Endodermal cell (in vitro differentiated cells): Measurements from ENCODE around the gene HBZ. TPM values are rescaled to one million over a fixed set of nuclear protein-coding genes. Genes with fewer than 3 reads are reported as not detected.

Source experiments
- DNase-seq: peaks from one replicate; pipeline ENCODE4 v3.0.0-alpha.2; 2017
- H3K27ac ChIP-seq: 2 replicates; pipeline ENCODE4 v1.5.1; 2013; ENCODE audit warnings: mild to moderate bottlenecking, low read depth, low read length, moderate library complexity
- H3K27me3 ChIP-seq: 2 replicates; pipeline ENCODE4 v1.6.1; 2013; ENCODE audit warnings: mild to moderate bottlenecking, low read length, moderate library complexity; ENCODE audit not compliant: insufficient read depth, control insufficient read depth, poor library complexity, severe bottlenecking
- H3K36me3 ChIP-seq: 2 replicates; pipeline ENCODE4 v1.7.0; 2013; ENCODE audit warnings: mild to moderate bottlenecking, low read length, moderate library complexity; ENCODE audit not compliant: control insufficient read depth, insufficient read depth
- H3K4me1 ChIP-seq: one replicate; pipeline ENCODE4 v1.7.0; 2013; ENCODE audit warnings: low read length; ENCODE audit not compliant: control insufficient read depth, insufficient read depth
- H3K4me3 ChIP-seq: 2 replicates; pipeline ENCODE4 v1.5.1; 2013; ENCODE audit warnings: mild to moderate bottlenecking, low read length, moderate library complexity
- H3K9ac ChIP-seq: 2 replicates; pipeline ENCODE4 v1.6.1; 2013; ENCODE audit warnings: mild to moderate bottlenecking, low read length, moderate library complexity; ENCODE audit not compliant: poor library complexity, severe bottlenecking; ENCODE audit errors: extremely low read depth
- H3K9me3 ChIP-seq: 2 replicates; pipeline ENCODE4 v1.6.1; 2013; ENCODE audit warnings: mild to moderate bottlenecking, low read length, moderate library complexity; ENCODE audit not compliant: control insufficient read depth
- H3K27ac Mint-ChIP-seq: 2 replicates; pipeline ENCODE4 v1.8.0; 2020; ENCODE audit warnings: mixed read lengths
- H3K27me3 Mint-ChIP-seq: 2 replicates; pipeline ENCODE4 v1.8.0; 2021; ENCODE audit warnings: mild to moderate bottlenecking, mixed read lengths; ENCODE audit not compliant: insufficient read depth
- H3K36me3 Mint-ChIP-seq: 2 replicates; pipeline ENCODE4 v1.8.0; 2020; ENCODE audit warnings: low read depth, mixed read lengths
- H3K4me1 Mint-ChIP-seq: 2 replicates; pipeline ENCODE4 v1.8.0; 2020; ENCODE audit warnings: mixed read lengths
- H3K4me3 Mint-ChIP-seq: 2 replicates; pipeline ENCODE4 v1.8.0; 2020; ENCODE audit warnings: mild to moderate bottlenecking, moderate library complexity, mixed read lengths
- H3K9me3 Mint-ChIP-seq: 2 replicates; pipeline ENCODE4 v1.8.0; 2020; ENCODE audit warnings: mild to moderate bottlenecking, mixed read lengths
- CTCF ChIP-seq: fragments of 200-600 bp; sonication (generic); conservative IDR thresholded peaks from 2 replicates; pipeline ENCODE4 v1.5.0; 2021; ENCODE audit warnings: antibody characterized with exemption, mild to moderate bottlenecking
- WGBS, 2 experiments: methylation state at CpG; one replicate each; pipeline versions ENCODE4 v1.1.5 to v1.1.7; 2013; ENCODE audit warnings: missing lambda C conversion rate in 2 of 2, mixed read lengths in 1 of 2; ENCODE audit not compliant: insufficient coverage in 1 of 2, insufficient read length in 1 of 2; 5-methylcytosine and 5-hydroxymethylcytosine counted together
- total RNA-seq, 2 donors: library from RNA; stranded (reverse); fragmentation: NEBNext Ultra II Directional in 1 of 2; extraction: Animal tissue kit (Norgen Biotek cat#: 25700) in 1 of 2; gene quantifications; 2 replicates in 1 of 2; 3 replicates in 1 of 2; pipeline ENCODE4 v1.2.1, GENCODE V29; 2021

HBZ gene
- total RNA-seq, 2 donors from 2014 or later, result not detected

- no peak overlapping the region for H3K27ac ChIP-seq
- WGBS, 2 experiments, result 93% methylated on average over 2 of the region's 2 CpGs; no CpG with 5 or more reads in 1 of the 2 experiments
- peaks cover 44% of the 10 kb centered on the region for H3K36me3 Mint-ChIP-seq
- DNase-seq, result no peak
- no peak for TF ChIP-seq CTCF
- no peaks in the 10 kb centered on the region for H3K27me3 Mint-ChIP-seq
- no peak overlapping the region for H3K4me3 Mint-ChIP-seq
- peaks cover 16% of the 10 kb centered on the region for H3K36me3 ChIP-seq
- H3K9me3 ChIP-seq, result no peaks in the 10 kb centered on the region
- no peak overlapping the region for H3K27ac Mint-ChIP-seq
- H3K9me3 Mint-ChIP-seq, result no peaks in the 10 kb centered on the region
- H3K27me3 ChIP-seq, result no peaks in the 10 kb centered on the region
- peaks cover 4% of the 10 kb centered on the region for H3K4me1 ChIP-seq
- H3K4me1 Mint-ChIP-seq, result peaks cover 6% of the 10 kb centered on the region
- no peak overlapping the region for H3K9ac ChIP-seq
- no peak overlapping the region for H3K4me3 ChIP-seq
Measured at GRCh38 chr16:114327-114726, 38.1 kb upstream of the HBZ start.

GRCh38 chr16:116015-116414 is 36.4 kb upstream of the HBZ start:
- peak; percentile 13 for TF ChIP-seq CTCF
- H3K9me3 Mint-ChIP-seq, result no peaks in the 10 kb centered on the region
- no peaks in the 10 kb centered on the region for H3K27me3 Mint-ChIP-seq
- no peaks in the 10 kb centered on the region for H3K9me3 ChIP-seq
- no peak overlapping the region for H3K4me3 Mint-ChIP-seq
- H3K4me1 Mint-ChIP-seq, result peaks cover 14% of the 10 kb centered on the region
- H3K4me1 ChIP-seq, result peaks cover 4% of the 10 kb centered on the region
- H3K9ac ChIP-seq, result no peak overlapping the region
- no peak overlapping the region for H3K27ac Mint-ChIP-seq
- DNase-seq, result no peak
- no peaks in the 10 kb centered on the region for H3K27me3 ChIP-seq
- H3K36me3 ChIP-seq, result peaks cover 16% of the 10 kb centered on the region
- 86 to 90% methylated on average over 3 to 6 of the region's 7 CpGs for WGBS, 2 experiments
- H3K4me3 ChIP-seq, result no peak overlapping the region
- peaks cover 35% of the 10 kb centered on the region for H3K36me3 Mint-ChIP-seq
- no peak overlapping the region for H3K27ac ChIP-seq

GRCh38 chr16:117379-118365 is 34.8 kb upstream of the HBZ start:
- Mint-ChIP-seq H3K36me3 (peaks cover 22% of the 10 kb centered on the region), H3K4me3 (no peak overlapping the region), H3K4me1 (peaks cover 14% of the 10 kb centered on the region), H3K27me3 (no peaks in the 10 kb centered on the region), H3K9me3 (no peaks in the 10 kb centered on the region), H3K27ac (no peak overlapping the region)
- WGBS, 2 experiments, result 78 to 86% methylated on average over 15 to 19 of the region's 19 CpGs
- peak; percentile 93 for DNase-seq
- no peak overlapping the region for H3K4me3 ChIP-seq
- no peak overlapping the region for H3K9ac ChIP-seq
- H3K27ac ChIP-seq, result no peak overlapping the region
- peaks cover 5% of the 10 kb centered on the region for H3K36me3 ChIP-seq
- H3K9me3 ChIP-seq, result no peaks in the 10 kb centered on the region
- H3K27me3 ChIP-seq, result no peaks in the 10 kb centered on the region
- peak; percentile 92 for TF ChIP-seq CTCF
- peaks cover 4% of the 10 kb centered on the region for H3K4me1 ChIP-seq
